ENCODE data around the gene PODXL. TPM values are rescaled to one million over a fixed set of nuclear protein-coding genes. Genes with fewer than 3 reads are reported as not detected.

Gene PODXL
- polyA plus RNA-seq, 1 donor from 2014 or later, result 4.5 TPM

- Histone ChIP-seq H3K27me3 (ENCODE audit: insufficient read depth, low read depth, low read length) (no peaks in the 10 kb centered on the region), H3F3A (ENCODE audit: insufficient read depth, low read length, poor library complexity, severe bottlenecking) (no peaks in the 10 kb centered on the region), H3K36me3 (ENCODE audit: insufficient read depth, low read length) (no peaks in the 10 kb centered on the region), H3K4me2 (ENCODE audit: low read length) (no peak overlapping the region), H3K4me3 (ENCODE audit: low read length) (no peak overlapping the region), H3K9me3 (ENCODE audit: low read length) (no peaks in the 10 kb centered on the region), H4K20me1 (ENCODE audit: insufficient read depth) (no peaks in the 10 kb centered on the region), H3K9ac (ENCODE audit: low read length) (no peak overlapping the region), H2AFZ (ENCODE audit: low read depth, low read length) (no peak overlapping the region), H3K9me2 (ENCODE audit: insufficient read depth, low read length) (no peaks in the 10 kb centered on the region), H3K27ac (ENCODE audit: low read length) (no peak overlapping the region), H3K79me2 (replicated peaks; ENCODE audit: insufficient read depth, low read length) (no peaks in the 10 kb centered on the region)
- TF ChIP-seq EP300 (conservative IDR thresholded peaks at IDR 0.05; ENCODE audit: poor library complexity, severe bottlenecking) (no peak), CTCF (IDR thresholded peaks at IDR 0.05; ENCODE audit: poor library complexity, severe bottlenecking) (no peak), TAF1 (IDR thresholded peaks at IDR 0.05; ENCODE audit: low read depth) (no peak), REST (IDR thresholded peaks at IDR 0.05; ENCODE audit: borderline replicate concordance) (no peak), RAD21 (conservative IDR thresholded peaks at IDR 0.05) (no peak), POLR2AphosphoS5 (IDR thresholded peaks at IDR 0.05) (no peak), MXI1 (conservative IDR thresholded peaks at IDR 0.05; ENCODE audit: poor library complexity, severe bottlenecking) (no peak), EZH2 (IDR thresholded peaks at IDR 0.05; ENCODE audit: borderline replicate concordance, insufficient read depth, low read length, poor library complexity, severe bottlenecking) (no peak), SMC3 (conservative IDR thresholded peaks at IDR 0.05; ENCODE audit: poor library complexity) (no peak)
These were observed 8.1 kb downstream of the PODXL start for GRCh38 chr7:131548371-131548770.

GRCh38 chr7:131547589-131547988 lies 8.8 kb downstream of the PODXL start:
- no peak overlapping the region for H3K9ac ChIP-seq (ENCODE audit: low read length)
- H3K9me3 ChIP-seq (ENCODE audit: low read length), result no peaks in the 10 kb centered on the region
- no peak overlapping the region for H3K27ac ChIP-seq (ENCODE audit: low read length)
- H3K4me3 ChIP-seq (ENCODE audit: low read length), result no peak overlapping the region
- no peaks in the 10 kb centered on the region for H4K20me1 ChIP-seq (ENCODE audit: insufficient read depth)
- no peaks in the 10 kb centered on the region for H3F3A ChIP-seq (ENCODE audit: insufficient read depth, low read length, poor library complexity, severe bottlenecking)
- H3K9me2 ChIP-seq (ENCODE audit: insufficient read depth, low read length), result no peaks in the 10 kb centered on the region
- H3K36me3 ChIP-seq (ENCODE audit: insufficient read depth, low read length), result no peaks in the 10 kb centered on the region
- no peaks in the 10 kb centered on the region for H3K79me2 ChIP-seq (replicated peaks; ENCODE audit: insufficient read depth, low read length)
- TF ChIP-seq CTCF (IDR thresholded peaks at IDR 0.05; ENCODE audit: poor library complexity, severe bottlenecking) (no peak), MXI1 (conservative IDR thresholded peaks at IDR 0.05; ENCODE audit: poor library complexity, severe bottlenecking) (no peak)
- no peak overlapping the region for H2AFZ ChIP-seq (ENCODE audit: low read depth, low read length)
- H3K27me3 ChIP-seq (ENCODE audit: insufficient read depth, low read depth, low read length), result no peaks in the 10 kb centered on the region
- no peak overlapping the region for H3K4me2 ChIP-seq (ENCODE audit: low read length)

Measured in neural cell (in vitro differentiated cells).